Mesenchymal stem cell (in vitro differentiated cells and primary cell): ENCODE measurements around the gene GALNT2.

Experiments
- DNase-seq: peaks from one replicate; pipeline ENCODE4 v3.0.0-alpha.2; 2013
- H2AFZ ChIP-seq: one replicate; pipeline ENCODE4 v1.6.1; 2013; ENCODE audit warnings: low read depth, mild to moderate bottlenecking, control low read depth, inconsistent platforms, low read length, moderate library complexity
- H2AK5ac ChIP-seq: 2 replicates; pipeline ENCODE4 v1.6.1; 2013; ENCODE audit warnings: low read length, moderate library complexity, mild to moderate bottlenecking, inconsistent platforms; ENCODE audit not compliant: severe bottlenecking
- H2BK120ac ChIP-seq: one replicate; pipeline ENCODE4 v1.6.1; 2013; ENCODE audit warnings: low read depth, mild to moderate bottlenecking, inconsistent platforms, low read length, moderate library complexity
- H2BK12ac ChIP-seq, 2 experiments: one replicate each; pipeline ENCODE4 v1.6.1; 2013; ENCODE audit warnings: inconsistent platforms in 2 of 2, low read length in 2 of 2, mild to moderate bottlenecking in 2 of 2, moderate library complexity in 2 of 2, control low read depth in 1 of 2
- H2BK15ac ChIP-seq: one replicate; pipeline ENCODE4 v1.6.1; 2013; ENCODE audit warnings: mild to moderate bottlenecking, low read depth, inconsistent platforms; ENCODE audit not compliant: poor library complexity, severe bottlenecking
- H2BK5ac ChIP-seq: 2 replicates; pipeline ENCODE4 v1.6.1; 2013; ENCODE audit warnings: low read depth, mild to moderate bottlenecking, low read length, control low read depth, inconsistent platforms; ENCODE audit not compliant: poor library complexity, severe bottlenecking
- H3K14ac ChIP-seq, 2 experiments: one replicate each; pipeline ENCODE4 v1.6.1; 2013; ENCODE audit warnings: inconsistent platforms in 2 of 2, low read length in 2 of 2, control low read depth in 1 of 2, mild to moderate bottlenecking in 1 of 2, moderate library complexity in 1 of 2
- H3K18ac ChIP-seq, 2 experiments: one replicate each; pipeline ENCODE4 v1.6.1; 2013; ENCODE audit warnings: inconsistent platforms in 2 of 2, low read length in 2 of 2, control low read depth in 1 of 2, low read depth in 1 of 2, mild to moderate bottlenecking in 1 of 2
- H3K23ac ChIP-seq, 2 experiments: one replicate each; pipeline ENCODE4 v1.6.1; 2013; ENCODE audit warnings: inconsistent platforms in 2 of 2, low read length in 2 of 2, mild to moderate bottlenecking in 2 of 2, moderate library complexity in 2 of 2, control low read depth in 1 of 2
- H3K27ac ChIP-seq: 2 replicates; pipeline ENCODE4 v1.5.1; 2013; ENCODE audit warnings: mild to moderate bottlenecking, moderate library complexity, low read length, control low read depth, inconsistent platforms; ENCODE audit not compliant: poor library complexity, severe bottlenecking
- H3K27me3 ChIP-seq, 2 experiments: 2 replicates each; pipeline versions ENCODE4 v1.6.1 to v1.7.0; 2013; ENCODE audit warnings: low read length in 2 of 2, mild to moderate bottlenecking in 2 of 2, moderate library complexity in 2 of 2, control low read depth in 1 of 2, inconsistent platforms in 1 of 2; ENCODE audit not compliant: control insufficient read depth in 1 of 2, insufficient read depth in 1 of 2
- H3K36me3 ChIP-seq, 2 experiments: 2 replicates each; pipeline versions ENCODE4 v1.6.1 to v1.7.0; 2013; ENCODE audit warnings: low read length in 2 of 2, control low read depth in 1 of 2, inconsistent platforms in 1 of 2, low read depth in 1 of 2, mild to moderate bottlenecking in 1 of 2; ENCODE audit not compliant: insufficient read depth in 2 of 2, control insufficient read depth in 1 of 2
- H3K4ac ChIP-seq, 2 experiments: one replicate each; pipeline ENCODE4 v1.6.1; 2013; ENCODE audit warnings: inconsistent platforms in 2 of 2, low read length in 2 of 2, mild to moderate bottlenecking in 2 of 2, moderate library complexity in 2 of 2, control low read depth in 1 of 2, low read depth in 1 of 2
- H3K4me1 ChIP-seq: 2 replicates; pipeline ENCODE4 v1.6.1; 2013; ENCODE audit warnings: low read depth, low read length, control low read depth; ENCODE audit not compliant: control insufficient read depth, insufficient read depth
- H3K4me2 ChIP-seq: 2 replicates; pipeline ENCODE4 v1.6.1; 2013; ENCODE audit warnings: low read length, mild to moderate bottlenecking, inconsistent platforms; ENCODE audit not compliant: poor library complexity, severe bottlenecking
- H3K4me3 ChIP-seq, 2 experiments: 2 replicates each; pipeline versions ENCODE4 v1.5.1 to v1.7.0; 2013; ENCODE audit warnings: low read length in 2 of 2, mild to moderate bottlenecking in 2 of 2, control low read depth in 1 of 2, low read depth in 1 of 2; ENCODE audit not compliant: insufficient read depth in 1 of 2
- H3K79me1 ChIP-seq: replicated peaks from 2 replicates; pipeline ENCODE4 v1.6.1; 2013; ENCODE audit warnings: mild to moderate bottlenecking, control low read depth, low read length, inconsistent platforms; ENCODE audit not compliant: poor library complexity, severe bottlenecking
- H3K9ac ChIP-seq: 2 replicates; pipeline ENCODE4 v1.7.0; 2013; ENCODE audit warnings: mild to moderate bottlenecking, low read length, moderate library complexity
- H3K9me3 ChIP-seq: 2 replicates; pipeline ENCODE4 v1.7.0; 2013; ENCODE audit warnings: mild to moderate bottlenecking, low read length; ENCODE audit not compliant: control insufficient read depth
- H4K8ac ChIP-seq: one replicate; pipeline ENCODE4 v1.6.1; 2013; ENCODE audit warnings: inconsistent platforms, mild to moderate bottlenecking, low read length, moderate library complexity
- H4K91ac ChIP-seq: one replicate; pipeline ENCODE4 v1.6.1; 2013; ENCODE audit warnings: mild to moderate bottlenecking, low read length, inconsistent platforms
- WGBS: methylation state at CpG from one replicate; pipeline ENCODE4 v1.1.7; 2013; ENCODE audit warnings: mixed read lengths; 5-methylcytosine and 5-hydroxymethylcytosine counted together

Gene GALNT2

DNA sequence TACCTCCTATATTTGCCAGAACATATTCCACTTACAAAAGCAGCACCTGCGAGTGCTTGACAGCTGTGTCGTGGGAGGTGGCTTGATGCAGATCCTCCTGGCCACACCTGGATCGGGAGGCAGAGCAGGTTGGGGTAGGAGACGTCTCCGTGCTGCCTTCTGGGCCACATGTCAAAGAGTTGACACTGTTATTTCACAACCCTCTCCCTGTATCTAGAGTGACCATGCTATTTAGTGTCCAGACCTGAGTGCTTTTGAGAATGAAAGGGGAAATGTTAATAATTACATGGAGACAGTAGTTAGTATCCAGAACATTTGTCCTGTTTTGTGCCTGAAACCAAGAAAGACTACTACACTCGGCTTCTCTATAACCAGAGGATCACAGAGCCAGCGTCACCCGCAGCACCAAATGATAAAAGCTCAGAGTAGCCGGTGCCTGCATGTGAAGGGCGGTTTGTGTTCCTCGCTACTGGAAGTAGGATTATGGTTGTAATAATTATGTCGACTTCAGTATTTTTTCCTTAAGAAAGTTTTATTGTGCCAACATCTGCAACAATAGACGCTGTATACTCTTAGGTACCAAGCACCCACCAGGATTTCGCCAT is 77.1 kb downstream of the GALNT2 start:
- Histone ChIP-seq H3K4me3 (no peak overlapping the region), H4K91ac (no peak overlapping the region), H2BK15ac (no peak overlapping the region), H3K4me1 (peaks cover 33% of the 10 kb centered on the region), H3K27me3 (no peaks in the 10 kb centered on the region), H3K9ac (no peak overlapping the region), H2BK12ac (no peak overlapping the region), H3K27ac (no peak overlapping the region), H3K14ac (no peak overlapping the region), H3K18ac (no peak overlapping the region), H3K4ac (no peak overlapping the region), H3K4me2 (no peak overlapping the region), H4K8ac (no peak overlapping the region), H3K9me3 (no peaks in the 10 kb centered on the region), H2BK120ac (no peak overlapping the region), H2AK5ac (no peak overlapping the region), H3K79me1 (peaks cover 46% of the 10 kb centered on the region), H2BK5ac (no peak overlapping the region), H3K36me3 (peaks cover 0 to 3% of the 10 kb centered on the region in 2 experiments), H3K23ac (no peak overlapping the region), H2AFZ (no peak overlapping the region)
- DNase-seq, result no peak
- 96% methylated on average over 13 of the region's 14 CpGs for WGBS

- Histone ChIP-seq H3K4ac (no peak overlapping the region), H3K27ac (no peak overlapping the region), H4K91ac (no peak overlapping the region), H2BK120ac (no peak overlapping the region), H3K79me1 (peaks cover 52% of the 10 kb centered on the region), H3K4me2 (no peak overlapping the region), H3K4me1 (peaks cover 31% of the 10 kb centered on the region), H3K14ac (no peak overlapping the region), H2BK12ac (no peak overlapping the region), H2BK5ac (no peak overlapping the region), H3K23ac (no peak overlapping the region), H2BK15ac (no peak overlapping the region), H3K36me3 (peaks cover 0 to 3% of the 10 kb centered on the region in 2 experiments), H3K4me3 (no peak overlapping the region), H3K9me3 (no peaks in the 10 kb centered on the region), H4K8ac (no peak overlapping the region), H2AK5ac (no peak overlapping the region), H2AFZ (no peak overlapping the region), H3K9ac (no peak overlapping the region), H3K27me3 (no peaks in the 10 kb centered on the region), H3K18ac (no peak overlapping the region)
- 93% methylated on average over 11 of the region's 11 CpGs for WGBS
- no peak for DNase-seq
Observed at GRCh38 chr1:230144758-230145504, 77.9 kb downstream of the GALNT2 start.

GRCh38 chr1:230145505-230145899 is 78.5 kb downstream of the GALNT2 start:
- Histone ChIP-seq H3K4ac (no peak overlapping the region), H4K91ac (no peak overlapping the region), H2AFZ (no peak overlapping the region), H2AK5ac (peak overlapping the region; percentile 1), H3K14ac (no peak overlapping the region), H2BK12ac (no peak overlapping the region), H3K4me2 (no peak overlapping the region), H2BK120ac (no peak overlapping the region), H3K27me3 (no peaks in the 10 kb centered on the region), H2BK5ac (no peak overlapping the region), H4K8ac (no peak overlapping the region), H3K4me1 (peaks cover 28% of the 10 kb centered on the region), H3K18ac (no peak overlapping the region), H3K9ac (no peak overlapping the region), H3K79me1 (peaks cover 51% of the 10 kb centered on the region), H2BK15ac (no peak overlapping the region), H3K27ac (no peak overlapping the region), H3K4me3 (no peak overlapping the region), H3K9me3 (no peaks in the 10 kb centered on the region), H3K36me3 (peaks cover 0 to 3% of the 10 kb centered on the region in 2 experiments), H3K23ac (no peak overlapping the region)
- WGBS, result 80% methylated on average over 8 of the region's 8 CpGs
- DNase-seq, result no peak

DNA sequence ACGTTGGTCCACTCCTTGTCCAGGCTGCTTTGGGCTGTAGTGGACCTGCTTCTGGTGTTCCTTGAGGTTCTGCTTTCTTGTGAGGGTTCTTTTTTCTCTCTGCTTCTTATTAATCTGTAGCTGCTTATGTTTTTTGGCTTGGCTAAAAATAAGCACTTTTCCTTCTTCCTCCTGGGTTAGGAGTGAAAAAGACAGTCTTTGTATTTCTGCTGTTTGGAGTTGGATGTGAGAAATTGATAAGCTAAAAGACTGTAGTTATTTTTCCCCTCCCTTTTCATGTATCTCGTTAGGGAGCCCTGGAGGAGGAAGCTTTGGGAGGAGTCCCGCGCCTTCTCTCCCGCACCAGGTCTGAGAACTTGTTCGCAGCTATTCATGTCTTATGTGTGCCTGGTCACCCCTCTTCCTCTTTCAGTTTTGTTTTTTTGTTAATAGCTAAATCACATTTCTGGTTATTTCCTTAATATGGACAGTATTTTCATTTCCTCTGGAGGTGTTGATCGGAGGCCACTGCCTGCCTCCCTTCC is 79.0 kb downstream of the GALNT2 start:
- Histone ChIP-seq H2BK12ac (no peak overlapping the region), H3K4me1 (peaks cover 29% of the 10 kb centered on the region), H3K9ac (no peak overlapping the region), H2AFZ (no peak overlapping the region), H3K4me3 (no peak overlapping the region), H3K23ac (no peak overlapping the region), H2BK15ac (no peak overlapping the region), H3K4me2 (no peak overlapping the region), H4K91ac (no peak overlapping the region), H2AK5ac (no peak overlapping the region), H3K4ac (no peak overlapping the region), H3K36me3 (peaks cover 0 to 4% of the 10 kb centered on the region in 2 experiments), H3K27me3 (no peaks in the 10 kb centered on the region), H4K8ac (no peak overlapping the region), H3K9me3 (no peaks in the 10 kb centered on the region), H3K27ac (no peak overlapping the region), H2BK120ac (no peak overlapping the region), H3K14ac (no peak overlapping the region), H3K79me1 (peaks cover 54% of the 10 kb centered on the region), H3K18ac (no peak overlapping the region), H2BK5ac (no peak overlapping the region)
- DNase-seq, result no peak
- WGBS, result 93% methylated on average over 7 of the region's 7 CpGs
